ENCODE data around the gene SNF8.

Gene SNF8

DNA sequence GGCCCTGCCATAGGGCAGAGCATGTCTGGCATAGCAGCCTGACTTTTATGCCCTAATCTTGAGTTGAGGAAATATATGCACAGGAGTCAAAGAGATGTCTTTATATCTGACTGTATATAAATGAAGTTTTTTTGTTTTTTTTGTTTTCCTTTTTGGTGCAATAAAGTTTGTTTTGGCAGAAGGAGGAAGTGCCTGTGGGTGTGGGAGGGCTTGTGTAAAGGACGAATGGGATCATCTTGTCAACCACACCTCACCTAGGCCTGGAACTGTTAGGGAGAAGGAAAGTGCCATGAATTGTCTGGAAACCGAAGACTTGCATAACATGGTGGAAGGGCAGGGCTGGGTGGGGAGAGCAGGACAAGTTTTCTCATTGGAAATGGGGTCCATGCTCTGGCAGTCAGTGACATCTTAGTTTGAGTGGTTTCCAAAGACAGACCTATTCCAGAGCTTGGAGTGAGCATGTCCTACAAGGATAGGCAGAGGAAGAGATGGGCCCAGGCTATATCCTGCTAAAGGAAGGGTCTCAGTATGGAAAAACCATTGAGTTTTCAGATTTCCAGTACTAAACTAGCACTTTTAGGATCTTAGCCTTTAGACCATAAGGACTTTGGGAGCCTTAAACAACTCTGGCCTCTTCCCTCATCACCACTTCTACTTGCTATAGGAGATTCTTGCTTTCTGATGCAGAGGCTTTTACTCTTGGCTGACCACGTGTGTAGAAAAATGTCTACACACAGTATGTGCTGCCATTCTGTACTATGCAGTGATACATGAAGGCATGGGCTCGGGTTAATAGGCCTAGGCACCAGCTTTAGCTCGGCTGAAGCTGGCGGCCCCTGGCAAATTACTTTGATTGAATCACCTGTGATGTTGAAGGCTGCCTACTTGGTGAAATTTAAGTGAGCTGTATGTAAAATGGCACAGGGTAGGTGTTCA lies 15.5 kb downstream of the SNF8 start:
- no peak for DNase-seq (ENCODE audit: low spot score)

DNA sequence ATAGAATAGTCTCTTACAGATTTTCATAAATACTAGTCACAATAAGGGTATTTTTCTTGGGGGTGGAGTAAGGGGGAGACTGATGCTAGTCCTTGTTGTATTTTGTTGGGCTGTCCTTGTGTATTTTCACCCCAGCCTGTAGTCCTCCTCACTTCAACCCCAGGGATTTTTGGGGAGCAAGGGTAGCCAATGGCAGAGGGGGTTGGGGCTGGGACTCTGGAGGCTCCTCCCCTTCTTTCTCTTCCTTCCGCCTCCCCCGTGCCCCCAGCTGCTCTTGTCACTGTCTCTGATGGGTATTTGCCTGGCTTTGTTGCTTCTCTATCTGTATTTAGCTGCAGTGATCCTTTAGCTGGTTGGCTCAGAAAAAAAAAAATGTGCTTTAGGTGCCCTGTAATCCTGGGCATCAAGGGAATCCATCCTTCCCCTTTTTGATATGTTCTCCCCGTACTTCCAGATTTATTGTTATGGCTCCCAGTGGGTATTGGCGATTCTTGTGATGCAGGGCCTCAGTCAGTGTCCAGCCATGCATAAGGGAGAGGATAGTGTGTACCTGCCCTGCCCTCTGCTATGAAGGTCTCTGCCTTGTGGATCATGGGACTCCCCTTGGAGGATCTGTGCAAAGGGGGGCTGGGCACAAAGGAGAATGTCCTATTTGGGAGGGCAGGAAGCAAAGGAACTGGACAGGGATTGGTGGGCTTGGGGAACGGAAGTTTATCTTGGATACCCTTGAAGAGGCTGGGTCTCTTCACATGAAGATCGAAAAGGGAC lies 16.5 kb downstream of the SNF8 start:
- DNase-seq (ENCODE audit: low spot score), result no peak

DNA sequence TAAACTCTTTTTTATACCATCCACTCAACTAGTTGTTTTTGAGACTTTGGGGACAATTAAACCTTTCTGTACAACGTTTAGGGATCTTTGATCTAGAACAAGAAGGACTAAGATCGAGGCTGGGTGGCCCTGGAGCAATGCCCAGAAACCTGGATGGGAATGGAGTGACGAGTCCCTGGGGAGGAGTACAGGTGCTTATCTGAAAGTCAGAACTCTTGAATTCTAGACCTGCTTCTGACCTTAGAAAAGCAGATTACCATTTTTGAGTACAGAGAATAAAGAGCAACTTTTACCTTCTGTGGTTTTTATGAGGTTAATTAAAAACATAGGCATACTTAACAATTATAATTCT lies 18.7 kb downstream of the SNF8 start:
- DNase-seq (ENCODE audit: low spot score), result no peak

DNA sequence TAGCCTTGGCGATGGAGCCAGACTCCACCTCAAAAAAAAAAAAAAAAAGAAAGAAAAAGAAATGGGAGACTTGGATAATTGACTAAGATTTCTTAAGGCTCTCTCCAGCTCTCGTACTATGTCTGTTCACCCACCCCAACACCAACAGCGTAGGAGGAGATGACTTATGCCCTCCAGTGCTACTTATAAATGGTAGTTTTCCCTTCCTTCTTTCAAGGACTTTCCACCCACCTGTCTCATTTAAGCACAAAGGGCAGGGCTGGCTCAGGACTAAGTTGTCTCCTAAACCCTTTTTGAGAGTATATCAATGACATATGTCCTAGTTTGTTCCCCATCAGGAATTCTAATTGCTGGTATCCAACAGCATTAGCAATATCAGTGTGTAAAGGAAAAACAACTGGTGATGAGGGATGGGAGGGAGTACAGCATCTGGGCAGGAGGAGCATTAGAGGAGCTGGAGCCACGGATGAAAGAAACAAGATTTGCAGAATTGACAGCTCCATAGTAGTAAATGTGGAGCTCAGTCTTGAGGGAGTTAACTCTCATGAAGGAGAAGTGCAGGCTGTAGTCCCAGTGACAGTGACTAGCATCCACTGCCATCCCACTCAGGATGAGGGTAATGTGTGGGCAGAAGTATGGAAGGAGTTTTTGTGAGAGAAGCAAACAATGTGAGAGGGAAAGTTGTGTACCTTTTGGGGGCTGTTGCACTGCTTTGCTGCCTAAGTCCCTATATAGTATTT lies 19.2 kb downstream of the SNF8 start:
- no peak for DNase-seq (ENCODE audit: low spot score)

DNA sequence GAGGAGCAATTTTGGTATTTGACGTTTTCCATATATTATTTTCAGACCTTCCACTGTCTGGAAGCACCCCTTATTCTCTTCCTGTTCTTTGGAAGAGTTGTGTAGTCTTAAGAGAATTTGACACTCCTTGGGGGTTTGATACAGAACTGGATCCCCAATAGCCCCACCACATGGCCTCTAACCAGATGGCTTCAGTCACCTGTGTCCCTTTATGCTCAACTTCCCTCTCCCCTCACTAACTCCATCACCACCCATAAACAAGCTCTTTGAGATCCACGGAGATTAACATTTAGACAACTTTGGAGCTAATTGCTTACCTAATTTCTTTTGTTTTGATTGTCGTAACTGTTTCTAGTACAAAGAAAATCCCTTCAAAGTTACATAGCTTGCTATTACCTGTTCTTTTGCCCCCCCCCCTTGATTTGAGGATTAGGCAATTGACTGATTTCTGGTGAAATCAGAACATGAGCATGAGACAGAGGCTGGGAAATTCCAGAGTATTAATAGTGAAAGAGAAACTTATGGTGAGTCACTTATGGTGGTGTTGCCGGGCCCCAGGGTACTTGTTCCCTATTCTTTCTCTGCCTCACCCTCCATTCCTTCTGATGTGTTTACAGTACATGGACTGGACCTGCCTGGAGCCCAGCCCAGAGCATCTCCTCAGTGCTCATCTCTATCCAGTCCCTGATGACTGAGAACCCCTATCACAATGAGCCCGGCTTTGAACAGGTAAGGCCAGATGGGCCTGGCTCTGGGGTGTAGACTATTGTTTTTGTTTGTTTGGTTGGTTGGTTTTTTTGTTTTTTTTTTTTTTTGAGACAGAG lies 29.0 kb downstream of the SNF8 start:
- no peak for DNase-seq (ENCODE audit: low spot score)

DNA sequence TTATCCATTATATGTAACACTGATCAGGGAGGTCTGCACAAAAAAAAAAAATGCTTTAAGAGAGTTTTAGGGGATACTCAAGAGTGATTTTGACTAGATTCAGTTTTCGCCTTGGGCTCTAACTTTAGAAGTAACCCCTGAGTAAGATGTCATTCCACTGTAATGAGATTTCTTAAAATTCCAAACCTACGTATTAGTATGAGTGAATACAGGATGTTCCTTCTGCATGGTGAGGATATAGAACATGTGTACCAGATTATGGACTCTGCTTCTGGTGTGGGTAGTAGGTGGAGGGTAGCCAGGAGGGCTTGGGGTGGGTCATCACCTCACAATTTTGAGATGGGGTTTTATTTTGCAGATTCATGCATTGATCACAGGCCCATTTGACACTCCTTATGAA lies 32.2 kb downstream of the SNF8 start:
- DNase-seq (ENCODE audit: low spot score), result no peak

DNA sequence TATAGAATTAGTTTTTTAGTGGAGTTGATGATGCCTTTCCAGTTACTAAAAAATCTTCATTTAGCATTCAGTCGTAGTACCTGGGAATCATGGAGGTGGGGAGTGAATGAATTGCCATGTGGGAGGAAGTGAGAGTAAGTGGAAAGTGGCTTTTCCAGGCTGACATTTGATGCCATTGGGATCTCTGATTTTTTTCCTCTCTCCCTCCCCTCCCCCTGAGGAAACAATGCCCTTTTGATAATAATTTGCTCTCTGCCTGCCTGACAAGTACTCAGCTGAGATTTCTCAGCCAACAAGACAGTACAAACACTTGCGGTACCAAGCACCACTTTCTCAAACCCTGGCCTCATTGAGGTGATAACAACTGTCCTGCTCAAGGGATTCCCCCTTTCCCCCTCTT lies 34.3 kb downstream of the SNF8 start:
- DNase-seq (ENCODE audit: low spot score), result peak; percentile 94

DNA sequence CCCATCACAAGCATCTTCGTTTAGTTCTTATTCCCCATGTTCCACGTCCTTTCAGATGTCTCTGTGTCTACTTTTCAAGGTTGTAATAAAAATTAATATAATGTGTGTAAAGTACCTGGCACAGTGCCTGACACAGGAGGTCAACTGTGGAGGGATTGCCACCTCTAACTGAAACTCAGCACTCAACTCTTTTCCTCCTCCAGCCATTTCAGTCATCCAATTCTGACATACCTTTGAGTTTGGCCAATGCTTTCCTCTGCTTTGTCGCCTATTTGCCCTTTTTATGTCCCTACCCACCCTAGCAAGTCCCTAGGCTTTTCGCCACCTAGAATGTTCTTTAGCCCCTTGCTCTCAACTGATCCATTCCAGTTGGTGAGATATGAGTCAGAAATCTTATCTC lies 34.9 kb downstream of the SNF8 start:
- DNase-seq (ENCODE audit: low spot score), result peak; percentile 37

DNA sequence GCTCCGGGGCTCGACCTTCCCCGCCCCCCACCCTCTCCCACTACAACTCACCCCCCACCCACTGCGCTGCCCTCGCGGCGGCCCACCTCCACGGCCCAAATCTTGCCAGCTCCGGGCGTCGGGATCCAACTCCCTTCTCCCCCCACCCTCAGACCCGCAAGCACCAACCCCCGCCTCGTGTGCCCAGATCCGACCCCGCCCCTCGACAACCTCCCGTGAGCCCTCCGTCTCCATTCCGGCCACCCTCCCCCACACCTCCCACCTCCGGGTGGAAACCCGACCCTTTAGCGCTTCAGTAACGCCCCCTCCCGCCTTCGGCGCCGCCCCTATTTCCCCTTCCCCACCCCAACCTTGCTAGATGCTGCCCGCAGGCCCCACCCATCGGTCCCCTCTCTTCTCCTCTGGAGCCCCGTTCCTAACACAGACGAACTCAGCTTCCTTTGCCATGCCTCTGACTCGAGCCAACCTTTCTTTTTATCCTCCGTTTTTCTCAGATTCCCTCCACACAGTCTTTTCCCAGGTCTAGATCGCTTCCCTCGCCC lies 35.7 kb downstream of the SNF8 start:
- DNase-seq (ENCODE audit: low spot score), result peak; percentile 49

DNA sequence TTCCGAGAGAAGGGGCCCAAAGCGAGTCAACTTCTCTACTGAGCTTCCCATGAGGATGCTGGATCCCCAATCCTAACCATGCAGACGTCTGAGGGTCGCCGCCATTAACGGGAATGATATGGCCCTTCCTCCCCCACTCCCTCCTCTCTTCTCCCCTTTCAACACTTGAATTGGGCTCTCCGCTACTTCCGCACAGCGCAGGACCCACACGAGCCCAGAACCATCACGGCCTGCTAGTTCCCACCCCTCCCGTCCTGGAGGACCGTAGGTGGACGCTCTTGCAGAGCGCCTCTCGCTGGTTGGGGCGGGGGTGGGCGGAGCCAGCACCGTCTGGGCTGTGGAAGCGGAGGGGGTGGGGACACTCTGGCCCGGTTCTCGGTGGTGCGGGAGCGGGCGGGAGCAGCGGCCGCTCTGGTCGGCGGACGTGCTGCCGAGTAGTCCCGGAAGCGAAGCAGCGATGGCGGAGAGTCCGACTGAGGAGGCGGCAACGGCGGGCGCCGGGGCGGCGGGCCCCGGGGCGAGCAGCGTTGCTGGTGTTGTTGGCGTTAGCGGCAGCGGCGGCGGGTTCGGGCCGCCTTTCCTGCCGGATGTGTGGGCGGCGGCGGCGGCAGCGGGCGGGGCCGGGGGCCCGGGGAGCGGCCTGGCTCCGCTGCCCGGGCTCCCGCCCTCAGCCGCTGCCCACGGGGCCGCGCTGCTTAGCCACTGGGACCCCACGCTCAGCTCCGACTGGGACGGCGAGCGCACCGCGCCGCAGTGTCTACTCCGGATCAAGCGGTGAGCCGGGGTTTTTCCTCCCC lies 36.4 kb downstream of the SNF8 start, which contains the start of gene UBE2Z:
TSS of gene UBE2Z (plus strand) at position 361 of the 797 bp plus-strand sequence. CDS start at position 458, 97 bp downstream.
- peak; percentile 96 for DNase-seq (ENCODE audit: low spot score)

DNA sequence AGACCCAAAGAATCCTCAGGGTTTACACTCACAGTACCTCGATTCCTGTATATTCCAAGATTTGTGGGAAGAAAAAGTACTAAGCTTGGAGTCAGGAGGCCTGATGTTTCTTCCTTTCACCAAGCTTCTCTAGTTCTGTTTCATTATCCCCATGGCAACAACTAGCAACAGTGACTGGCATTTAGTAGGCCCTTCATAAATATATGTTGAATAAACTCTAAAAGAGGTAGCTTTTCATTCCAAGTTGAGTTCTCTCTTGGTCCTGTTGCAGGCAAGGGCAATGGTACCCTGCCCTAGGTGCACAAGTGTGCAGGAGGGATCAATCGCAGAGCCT lies 37.0 kb downstream of the SNF8 start:
- DNase-seq (ENCODE audit: low spot score), result no peak

DNA sequence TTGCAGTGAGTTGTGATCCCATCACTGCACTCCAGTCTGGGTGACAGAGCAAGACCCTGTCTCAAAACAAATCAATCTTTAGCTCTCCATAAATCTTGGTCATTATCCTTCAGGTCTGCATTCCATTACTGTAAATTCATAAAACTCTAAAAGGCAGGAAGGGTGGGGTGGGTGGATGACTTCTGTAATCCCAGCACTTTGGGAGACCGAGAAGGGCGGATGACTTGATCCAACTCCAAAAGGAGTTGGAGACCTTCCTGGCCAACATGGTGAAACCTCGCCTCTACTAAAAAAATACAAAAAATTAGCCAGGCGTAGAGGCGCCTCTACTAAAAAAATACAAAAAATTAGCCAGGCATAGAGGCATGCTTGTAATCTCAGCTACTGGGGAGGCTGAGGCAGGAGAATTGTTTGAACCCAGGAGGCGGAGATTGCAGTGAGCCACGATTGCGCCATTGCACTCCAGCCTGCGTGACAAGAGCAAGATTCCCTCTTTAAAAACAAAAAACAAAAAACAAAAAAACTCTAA lies 38.6 kb downstream of the SNF8 start:
- no peak for DNase-seq (ENCODE audit: low spot score)

DNA sequence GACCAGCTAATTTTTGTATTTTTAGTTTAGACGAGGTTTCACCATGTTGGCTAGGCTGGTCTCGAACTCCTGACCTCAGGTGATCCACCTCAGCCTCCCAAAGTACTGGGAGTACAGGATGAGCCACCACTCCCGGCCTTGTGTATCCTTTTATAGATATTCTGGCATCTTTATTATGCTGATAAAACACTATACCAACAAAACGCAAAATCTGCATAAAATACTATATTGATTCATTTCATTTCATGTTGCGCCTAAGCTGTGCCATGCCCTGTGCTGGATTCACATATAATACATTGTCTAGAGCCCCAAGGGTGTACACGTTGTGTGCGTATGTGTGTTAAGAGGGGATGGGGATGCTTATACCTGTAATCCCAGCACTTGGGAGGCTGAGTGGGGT lies 40.2 kb downstream of the SNF8 start:
- DNase-seq (ENCODE audit: low spot score), result no peak

DNA sequence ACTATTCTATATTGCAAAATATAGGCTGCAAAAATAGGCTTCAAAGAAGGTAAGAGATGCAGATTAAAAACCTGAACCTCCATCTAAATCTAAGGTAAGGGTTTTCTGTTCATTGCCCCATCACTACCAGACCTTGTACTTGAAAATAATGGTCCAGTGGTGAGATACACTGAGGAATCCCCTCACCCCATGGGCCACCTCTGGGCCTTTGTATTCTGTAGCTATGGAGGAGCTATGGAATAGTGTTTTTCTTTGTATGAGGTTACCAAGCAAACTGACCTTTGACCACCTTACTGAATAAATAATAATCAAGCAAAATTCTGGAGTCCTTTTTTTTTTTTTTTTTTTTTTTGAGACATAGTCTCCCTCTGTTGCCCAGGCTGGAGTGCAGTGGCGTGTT lies 41.2 kb downstream of the SNF8 start:
- DNase-seq (ENCODE audit: low spot score), result no peak

DNA sequence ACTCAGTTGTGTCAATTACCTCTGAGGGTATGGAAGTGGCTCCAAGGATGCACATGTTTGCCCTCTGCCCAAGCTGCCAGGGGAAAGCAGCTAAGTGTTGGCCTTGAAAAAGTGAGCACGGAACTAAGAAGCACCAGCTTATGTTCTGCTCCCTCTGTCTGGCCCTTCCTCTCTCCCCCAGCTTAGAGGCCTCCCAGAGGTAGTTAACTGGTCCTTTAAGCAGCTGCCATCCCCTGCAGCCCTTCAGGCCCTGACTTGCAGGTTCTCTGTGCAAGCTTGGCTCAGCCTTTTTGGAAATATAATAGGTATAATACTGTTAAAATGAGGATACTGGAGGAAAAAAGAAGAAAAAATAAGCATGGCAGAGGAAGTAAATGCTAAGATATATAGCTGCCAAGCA lies 43.4 kb downstream of the SNF8 start:
- no peak for DNase-seq (ENCODE audit: low spot score)

DNA sequence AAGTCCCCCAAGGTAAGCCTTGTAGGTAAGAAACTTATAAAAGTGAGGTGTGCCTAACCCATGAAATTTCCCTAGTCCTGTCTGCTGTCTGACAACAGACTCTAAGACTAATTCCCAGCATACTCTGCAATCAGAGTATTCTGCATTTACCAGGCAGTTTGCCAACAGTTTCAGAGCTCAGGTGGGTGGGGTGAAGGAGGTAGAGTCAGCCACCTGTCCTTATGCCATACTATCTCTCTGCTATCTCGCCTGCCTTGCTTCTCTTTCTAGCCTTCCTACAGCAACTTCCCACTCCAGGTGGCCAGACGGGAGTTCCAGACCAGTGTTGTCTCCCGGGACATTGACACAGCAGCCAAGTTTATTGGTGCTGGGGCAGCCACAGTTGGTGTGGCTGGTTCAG lies 49.8 kb downstream of the SNF8 start:
- DNase-seq (ENCODE audit: low spot score), result no peak

DNA sequence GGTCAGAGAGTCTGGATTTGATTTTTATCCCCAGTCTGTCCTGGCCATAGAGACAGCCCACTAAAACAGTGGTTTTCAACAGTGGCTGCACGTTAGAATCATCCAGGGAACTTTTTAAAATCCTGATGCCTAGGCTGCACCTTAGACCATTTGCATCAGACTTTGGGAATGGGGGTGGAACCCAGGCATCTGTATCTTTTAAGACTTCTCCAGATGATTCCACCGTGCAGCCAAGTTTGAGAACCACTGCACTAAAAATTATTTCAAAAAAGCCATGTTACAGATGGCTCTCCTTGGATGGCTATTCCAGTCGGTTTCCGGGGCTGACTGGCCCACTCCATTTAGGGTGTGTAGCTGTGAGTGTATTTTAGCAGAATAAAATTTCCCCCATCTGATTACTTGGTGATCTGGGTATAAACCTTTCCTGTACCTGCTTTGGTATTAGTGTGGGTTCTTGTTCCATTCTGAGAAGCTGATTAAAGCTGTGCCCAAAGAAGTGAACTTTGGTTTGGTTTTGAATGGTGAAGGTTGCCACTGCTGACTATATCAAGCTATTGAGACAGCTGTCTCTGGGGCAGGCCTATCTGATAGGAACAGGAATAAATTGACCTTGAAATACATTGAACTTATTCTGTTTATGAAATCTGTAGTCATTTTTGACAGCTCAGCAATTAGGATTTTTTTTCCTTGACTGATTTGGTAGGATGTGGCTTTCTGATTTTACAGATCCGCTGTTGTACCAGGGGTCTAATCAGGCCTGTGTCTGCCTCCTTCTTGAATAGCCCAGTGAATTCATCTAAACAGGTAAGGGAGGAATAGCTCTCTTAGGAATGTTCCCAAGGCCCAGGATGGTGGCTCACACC lies 50.8 kb downstream of the SNF8 start:
- DNase-seq (ENCODE audit: low spot score), result no peak

DNA sequence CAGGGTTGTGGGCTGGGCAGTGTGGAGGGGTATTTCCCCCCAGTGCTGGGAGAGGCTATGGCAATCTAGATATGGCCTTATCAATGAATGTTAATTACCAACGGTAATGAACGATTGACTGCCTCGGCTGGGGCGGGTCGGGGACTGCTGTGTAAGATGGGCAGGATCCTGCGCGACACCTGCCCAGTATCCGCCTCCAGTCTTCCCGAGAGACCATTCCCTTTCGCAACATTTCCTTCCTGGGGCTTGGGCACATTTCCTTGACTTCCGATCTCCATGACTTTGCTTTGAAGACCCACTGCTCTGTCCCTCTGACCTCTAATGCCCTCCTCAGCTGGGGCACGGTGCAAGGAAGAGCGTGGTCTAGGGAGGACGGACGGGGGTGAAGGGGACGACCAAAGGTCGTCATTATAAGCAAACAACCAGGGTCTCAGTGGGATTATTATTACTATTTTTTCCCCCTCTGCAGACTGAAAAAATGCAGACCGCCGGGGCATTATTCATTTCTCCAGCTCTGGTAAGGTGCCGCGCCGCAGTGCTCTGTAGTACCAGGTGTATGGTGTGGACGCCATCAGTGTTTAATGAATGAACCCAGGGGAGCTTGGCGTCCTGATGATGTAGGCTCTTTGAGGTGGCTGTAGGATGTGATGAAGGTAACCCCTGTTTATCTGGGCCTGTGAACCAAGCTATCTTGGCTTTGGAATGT lies 51.5 kb downstream of the SNF8 start:
- no peak for DNase-seq (ENCODE audit: low spot score)

DNA sequence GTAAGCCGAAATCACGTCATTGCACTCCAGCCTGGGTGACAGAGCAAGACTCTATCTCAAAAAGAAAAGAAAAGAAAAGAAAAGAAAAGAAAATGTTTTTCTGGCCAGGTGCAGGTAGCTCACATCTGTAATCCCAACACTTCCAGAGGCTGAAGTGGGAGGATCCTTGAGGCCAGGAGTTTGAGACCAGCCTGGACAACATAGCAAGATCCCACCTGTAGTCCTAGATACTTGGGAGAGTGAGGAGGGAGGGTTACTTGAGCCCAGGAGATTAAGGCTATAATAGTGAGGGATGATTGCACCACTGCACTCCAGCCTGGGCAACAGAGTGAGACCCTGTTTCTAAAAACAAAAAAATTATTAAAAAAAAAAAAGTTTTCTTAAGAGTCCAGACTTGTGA lies 54.6 kb downstream of the SNF8 start:
- DNase-seq (ENCODE audit: low spot score), result no peak
